RWPE2 (cell line): ENCODE data around the gene RIOK2.
A peak's percentile ranks its signal among the peaks of the same experiment; 100 is the strongest.
"Not testable (repeated sequence)": the region's sequence is repeated elsewhere in the genome, so short reads cannot be mapped to it uniquely, and the experiment has no call there.

Experiments
- ATAC-seq: fragments of 200-7000 bp; cut with Tn5 transposase; 3 replicates; pipeline ENCODE4 v1.9.1; 2021; ENCODE audit warnings: low read depth
- DNase-seq: peaks from one replicate; pipeline ENCODE4 v3.0.0-alpha.2; 2020; ENCODE audit warnings: low spot score
- H3K27ac ChIP-seq: fragments of 450-650 bp; 2 replicates; pipeline ENCODE4 v1.5.1; 2017; ENCODE audit warnings: mild to moderate bottlenecking; ENCODE audit not compliant: poor library complexity, severe bottlenecking
- H3K27me3 ChIP-seq: fragments of 250-450 bp; sonication (Bioruptor Pico); 2 replicates; pipeline ENCODE4 v1.5.1; 2021; ENCODE audit warnings: mild to moderate bottlenecking, moderate library complexity; ENCODE audit not compliant: insufficient read depth, poor library complexity, severe bottlenecking
- H3K36me3 ChIP-seq: fragments of 250-450 bp; sonication (Bioruptor Pico); 2 replicates; pipeline ENCODE4 v1.5.1; 2020; ENCODE audit warnings: low read depth, mild to moderate bottlenecking, moderate library complexity
- H3K4me1 ChIP-seq: fragments of 250-450 bp; sonication (Bioruptor Pico); 2 replicates; pipeline ENCODE4 v1.5.1; 2021; ENCODE audit warnings: mild to moderate bottlenecking, moderate library complexity; ENCODE audit not compliant: insufficient read depth, poor library complexity, severe bottlenecking
- H3K4me3 ChIP-seq: fragments of 250-450 bp; sonication (Bioruptor Pico); 2 replicates; pipeline ENCODE4 v1.5.1; 2021; ENCODE audit warnings: mild to moderate bottlenecking, moderate library complexity; ENCODE audit not compliant: severe bottlenecking
- H3K9me3 ChIP-seq: fragments of 250-450 bp; sonication (Bioruptor Pico); 2 replicates; pipeline ENCODE4 v1.5.1; 2021; ENCODE audit warnings: mild to moderate bottlenecking, moderate library complexity; ENCODE audit not compliant: severe bottlenecking
- CTCF ChIP-seq: fragments of 450-650 bp; IDR thresholded peaks from one replicate; pipeline ENCODE4 v1.5.1; 2017; ENCODE audit warnings: mild to moderate bottlenecking, moderate library complexity; ENCODE audit not compliant: poor library complexity, severe bottlenecking

The RIOK2 gene

GRCh38 chr5:97183930-97184213 lies 825 bp upstream of the RIOK2 start:
- Histone ChIP-seq H3K4me3 (peak overlapping the region; percentile 51), H3K9me3 (no peaks in the 10 kb centered on the region), H3K4me1 (peaks cover 14% of the 10 kb centered on the region), H3K36me3 (peaks cover 19% of the 10 kb centered on the region), H3K27me3 (no peaks in the 10 kb centered on the region), H3K27ac (peak overlapping the region; percentile 84)
- DNase-seq (no peak), ATAC-seq (no peak)
- TF ChIP-seq CTCF, result no peak

- DNase-seq, result no peak
- H3K27ac ChIP-seq, result peak overlapping the region; percentile 84
- no peak for ATAC-seq
Measured at GRCh38 chr5:97182571-97183099, 412 bp downstream of the RIOK2 start.

GRCh38 chr5:97181856-97182545 lies 1.0 kb downstream of the RIOK2 start:
- Histone ChIP-seq H3K4me3 (peak overlapping the region; percentile 51), H3K27ac (peak overlapping the region; percentile 84)
- no peak for ATAC-seq

More at GRCh38 chr5:97182571-97183099, 412 bp downstream of the RIOK2 start:
- Histone ChIP-seq H3K27me3 (no peaks in the 10 kb centered on the region), H3K36me3 (peaks cover 26% of the 10 kb centered on the region), H3K9me3 (no peaks in the 10 kb centered on the region), H3K4me3 (peak overlapping the region; percentile 51), H3K4me1 (peaks cover 14% of the 10 kb centered on the region)
- no peak for TF ChIP-seq CTCF

GRCh38 chr5:97179457-97179856 lies 3.6 kb downstream of the RIOK2 start:
- Histone ChIP-seq H3K36me3 (peaks cover 58% of the 10 kb centered on the region), H3K4me1 (peaks cover 14% of the 10 kb centered on the region)
- not testable (repeated sequence) for DNase-seq, ATAC-seq, H3K27ac ChIP-seq, H3K27me3 ChIP-seq, H3K9me3 ChIP-seq, H3K4me3 ChIP-seq

More at GRCh38 chr5:97181856-97182545, 1.0 kb downstream of the RIOK2 start:
- no peaks in the 10 kb centered on the region for H3K9me3 ChIP-seq
- no peak for TF ChIP-seq CTCF
- H3K4me1 ChIP-seq, result peaks cover 14% of the 10 kb centered on the region
- DNase-seq, result no peak
- peaks cover 32% of the 10 kb centered on the region for H3K36me3 ChIP-seq
- no peaks in the 10 kb centered on the region for H3K27me3 ChIP-seq

GRCh38 chr5:97172227-97172626 lies 10.8 kb downstream of the RIOK2 start:
- H3K4me3 ChIP-seq, result no peak overlapping the region
- no peak for ATAC-seq
- H3K36me3 ChIP-seq, result peaks cover 100% of the 10 kb centered on the region
- H3K4me1 ChIP-seq, result no peaks in the 10 kb centered on the region
- H3K27ac ChIP-seq, result no peak overlapping the region
- no peaks in the 10 kb centered on the region for H3K9me3 ChIP-seq
- no peak for TF ChIP-seq CTCF
- no peak for DNase-seq
- no peaks in the 10 kb centered on the region for H3K27me3 ChIP-seq
